Kidney (tissue), 14 donors: ENCODE results near the gene IL36B. TPM values are rescaled to one million over a fixed set of nuclear protein-coding genes. Genes with fewer than 3 reads are reported as not detected.

Experiments used
- DNase-seq, 5 donors: peaks; one replicate each; pipeline ENCODE4 v3.0.0-alpha.2; 2013 to 2020
- FAIRE-seq: peaks from 2 replicates; lab custom pipeline; 2012; peaks lifted over from hg19 to GRCh38; lab: Jason Lieb, UNC
- H3K27ac ChIP-seq, 2 donors: one replicate each; pipeline ENCODE4 v1.7.0; 2013; ENCODE audit warnings: low read depth in 2 of 2, low read length in 2 of 2, inconsistent platforms in 1 of 2
- H3K27me3 ChIP-seq: one replicate; pipeline ENCODE4 v1.7.1; 2013; ENCODE audit warnings: low read length, inconsistent platforms; ENCODE audit not compliant: control insufficient read depth, insufficient read depth
- H3K36me3 ChIP-seq, 3 donors: one replicate each; pipeline versions ENCODE4 v1.7.0 to v1.7.1; 2013; ENCODE audit warnings: low read length in 3 of 3, control low read depth in 1 of 3, inconsistent platforms in 1 of 3; ENCODE audit not compliant: insufficient read depth in 3 of 3, control insufficient read depth in 2 of 3
- H3K4me1 ChIP-seq, 3 donors: one replicate each; pipeline versions ENCODE4 v1.7.0 to v1.7.1; 2013; ENCODE audit warnings: low read length in 3 of 3, inconsistent platforms in 1 of 3, low read depth in 1 of 3; ENCODE audit not compliant: control insufficient read depth in 2 of 3, insufficient read depth in 2 of 3
- H3K4me3 ChIP-seq, 3 donors: one replicate each; pipeline versions ENCODE4 v1.7.0 to v1.8.1; 2013; ENCODE audit warnings: low read length in 3 of 3, control low read depth in 1 of 3, inconsistent platforms in 1 of 3
- H3K9ac ChIP-seq, 3 donors: one replicate each; pipeline versions ENCODE4 v1.7.0 to v1.7.1; 2013; ENCODE audit warnings: low read length in 3 of 3, control low read depth in 1 of 3, inconsistent platforms in 1 of 3
- H3K9me3 ChIP-seq, 3 donors: one replicate each; pipeline versions ENCODE4 v1.7.0 to v1.7.1; 2013; ENCODE audit warnings: low read length in 3 of 3, control low read depth in 1 of 3, inconsistent platforms in 1 of 3; ENCODE audit not compliant: control insufficient read depth in 2 of 3, insufficient read depth in 1 of 3
- intact Hi-C: fragments of 100-400 bp; cut with DNase I; formaldehyde crosslinking; loops from one replicate; pipeline ENCODE4 v1.11.1; 2022
- polyA plus RNA-seq: library from polyadenylated mRNA; stranded (reverse); fragments of 350-450 nt; fragmentation: Illumina TruSeq; extraction: RNeasy Lipid Tissue Mini Kit (QIAGEN cat#74804); gene quantifications from one replicate; pipeline ENCODE4 v1.2.3, GENCODE V29; 2014; ENCODE audit warnings: low read depth, low replicate concordance; ENCODE audit not compliant: insufficient read depth
- total RNA-seq: library from RNA; stranded (reverse); fragmentation: NEBNext Ultra II Directional; extraction: Animal tissue kit (Norgen Biotek cat#: 25700); gene quantifications from one replicate; pipeline ENCODE4 v1.2.1, GENCODE V29; 2021
- TF ChIP-seq, protein P1 (sequence below): IDR thresholded peaks from 3 replicates; pipeline ENCODE4 v1.5.1; 2012; ENCODE audit warnings: mild to moderate bottlenecking, moderate library complexity, borderline replicate concordance; ENCODE audit not compliant: insufficient read depth; ENCODE audit errors: extremely low read depth
- donor health status: control.
- donor health status: control.
- donor health status: control.
- donor health status: control.
- donor health status: control.
- donor health status: DM: yes; HTN: yes; CAD: no.
- donor health status: Normal renal cell carcinoma (clear cell type).

The IL36B gene
- total and polyA plus RNA-seq, 2 donors from 2014 or later = not detected

DNA sequence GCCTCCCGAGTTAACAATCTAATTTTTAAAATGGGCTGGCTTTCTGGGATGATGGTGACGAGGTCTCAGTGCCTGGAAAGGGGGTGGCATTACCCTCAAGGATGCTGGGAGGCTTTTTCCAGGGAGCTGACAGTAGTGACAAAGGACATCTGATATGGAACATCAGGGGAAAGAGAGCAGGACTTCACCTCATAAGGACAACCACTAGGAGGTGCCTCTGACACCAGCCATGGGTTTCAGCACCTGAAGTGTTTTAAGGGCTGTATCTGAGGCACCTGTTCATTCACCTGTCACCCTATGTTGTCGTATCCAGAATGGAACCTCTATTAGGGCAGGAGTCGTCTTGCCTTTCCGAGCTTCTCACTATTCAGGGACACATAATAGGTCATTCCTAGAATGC is 10.8 kb downstream of the IL36B start:
- no peak for FAIRE-seq
- TF ChIP-seq, protein P1, sequence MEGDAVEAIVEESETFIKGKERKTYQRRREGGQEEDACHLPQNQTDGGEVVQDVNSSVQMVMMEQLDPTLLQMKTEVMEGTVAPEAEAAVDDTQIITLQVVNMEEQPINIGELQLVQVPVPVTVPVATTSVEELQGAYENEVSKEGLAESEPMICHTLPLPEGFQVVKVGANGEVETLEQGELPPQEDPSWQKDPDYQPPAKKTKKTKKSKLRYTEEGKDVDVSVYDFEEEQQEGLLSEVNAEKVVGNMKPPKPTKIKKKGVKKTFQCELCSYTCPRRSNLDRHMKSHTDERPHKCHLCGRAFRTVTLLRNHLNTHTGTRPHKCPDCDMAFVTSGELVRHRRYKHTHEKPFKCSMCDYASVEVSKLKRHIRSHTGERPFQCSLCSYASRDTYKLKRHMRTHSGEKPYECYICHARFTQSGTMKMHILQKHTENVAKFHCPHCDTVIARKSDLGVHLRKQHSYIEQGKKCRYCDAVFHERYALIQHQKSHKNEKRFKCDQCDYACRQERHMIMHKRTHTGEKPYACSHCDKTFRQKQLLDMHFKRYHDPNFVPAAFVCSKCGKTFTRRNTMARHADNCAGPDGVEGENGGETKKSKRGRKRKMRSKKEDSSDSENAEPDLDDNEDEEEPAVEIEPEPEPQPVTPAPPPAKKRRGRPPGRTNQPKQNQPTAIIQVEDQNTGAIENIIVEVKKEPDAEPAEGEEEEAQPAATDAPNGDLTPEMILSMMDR = no peak
- Histone ChIP-seq H3K27ac (no peak overlapping the region), H3K9ac (no peak overlapping the region), H3K27me3 (no peaks in the 10 kb centered on the region), H3K4me3 (no peak overlapping the region), H3K9me3 (no peaks in the 10 kb centered on the region), H3K4me1 (no peaks in the 10 kb centered on the region), H3K36me3 (no peaks in the 10 kb centered on the region)
- no peak for DNase-seq
- intact Hi-C loops = no loop called here

DNA sequence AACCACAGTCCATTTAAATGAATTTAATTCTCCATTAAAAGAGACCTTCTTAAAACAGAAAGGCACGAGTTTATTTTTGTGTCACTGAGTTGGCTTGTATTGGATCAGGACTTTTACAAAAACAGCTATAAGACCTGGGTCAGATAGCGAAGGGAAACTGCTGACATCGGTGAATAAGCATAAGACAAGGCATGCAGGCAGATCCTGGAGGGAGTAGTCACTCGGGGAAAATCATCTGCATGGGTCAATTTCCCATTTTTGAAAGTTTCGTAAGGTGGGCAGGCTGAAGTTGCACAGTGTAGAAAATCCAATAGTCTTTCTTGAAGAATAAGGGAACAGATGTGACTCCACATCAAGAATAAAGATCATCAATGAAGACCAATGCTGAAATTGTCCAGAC is 12.9 kb downstream of the IL36B start:
- intact Hi-C loops = no loop called here
- Histone ChIP-seq H3K9me3 (no peaks in the 10 kb centered on the region), H3K27ac (no peak overlapping the region), H3K4me1 (no peaks in the 10 kb centered on the region), H3K36me3 (no peaks in the 10 kb centered on the region), H3K27me3 (no peaks in the 10 kb centered on the region), H3K4me3 (no peak overlapping the region), H3K9ac (no peak overlapping the region)
- DNase-seq = no peak
- TF ChIP-seq, protein P1 = no peak
- FAIRE-seq = no peak

DNA sequence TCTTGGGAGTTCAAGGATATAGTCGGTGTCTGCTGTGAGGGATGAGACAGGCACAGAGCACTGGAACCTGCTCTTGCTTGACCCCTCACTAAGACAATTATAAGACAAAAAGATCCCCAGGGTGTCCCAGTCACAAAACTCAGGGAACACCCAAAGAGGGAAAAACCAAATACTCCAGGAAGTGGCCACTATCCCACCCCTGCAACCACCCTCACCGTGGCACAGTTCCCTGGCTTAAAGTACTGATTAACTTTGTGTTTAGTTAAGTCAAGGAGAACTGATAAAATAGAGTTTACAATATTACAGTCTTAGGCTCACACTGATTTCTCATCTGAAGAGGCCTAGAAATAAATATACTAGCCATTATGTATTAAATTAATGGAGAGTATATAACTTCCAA is 13.5 kb downstream of the IL36B start:
- no peaks in the 10 kb centered on the region for H3K36me3 ChIP-seq
- DNase-seq = no peak
- FAIRE-seq = no peak
- no peaks in the 10 kb centered on the region for H3K9me3 ChIP-seq
- TF ChIP-seq, protein P1 = no peak
- H3K27ac ChIP-seq = no peak overlapping the region
- H3K9ac ChIP-seq = no peak overlapping the region
- no peaks in the 10 kb centered on the region for H3K27me3 ChIP-seq
- intact Hi-C loops = no loop called here
- no peak overlapping the region for H3K4me3 ChIP-seq
- no peaks in the 10 kb centered on the region for H3K4me1 ChIP-seq

DNA sequence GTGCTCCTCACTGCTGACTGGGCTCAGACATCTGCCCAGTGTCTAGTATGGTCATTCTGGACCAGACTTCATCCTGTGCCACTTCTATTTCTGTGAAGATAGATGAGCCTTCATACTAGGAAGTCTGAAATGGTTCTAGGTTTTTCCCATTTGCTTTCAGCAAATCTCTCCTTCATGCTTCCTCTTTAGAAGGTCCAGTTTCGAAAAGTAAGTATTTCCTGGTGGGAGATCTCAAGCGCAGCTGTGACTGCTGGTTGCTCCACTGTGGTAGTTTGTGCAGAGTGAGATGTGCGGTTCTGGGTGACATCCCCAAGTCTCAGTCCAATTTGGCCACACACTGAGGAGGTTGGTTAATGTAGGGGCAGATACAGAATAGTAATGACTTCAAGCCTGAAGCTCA is 14.4 kb downstream of the IL36B start:
- Histone ChIP-seq H3K9me3 (no peaks in the 10 kb centered on the region), H3K27me3 (no peaks in the 10 kb centered on the region), H3K36me3 (no peaks in the 10 kb centered on the region), H3K4me1 (no peaks in the 10 kb centered on the region), H3K9ac (no peak overlapping the region), H3K27ac (no peak overlapping the region), H3K4me3 (no peak overlapping the region)
- FAIRE-seq (no peak), DNase-seq (no peak)
- TF ChIP-seq, protein P1 = no peak
- intact Hi-C loops = no loop called here
